ENCODE data around the gene DUOXA2.
"Not testable (repeated sequence)": the region's sequence is repeated elsewhere in the genome, so short reads cannot be mapped to it uniquely, and the experiment has no call there.

Gene DUOXA2

GRCh38 chr15:45095661-45096060 lies 18.5 kb upstream of the DUOXA2 start:
- DNase-seq (ENCODE audit: low read depth) = no peak

GRCh38 chr15:45097466-45097865 lies 16.7 kb upstream of the DUOXA2 start:
- DNase-seq (ENCODE audit: low read depth) = no peak

GRCh38 chr15:45099549-45100165 lies 14.5 kb upstream of the DUOXA2 start:
- DNase-seq (ENCODE audit: low read depth) = no peak

- DNase-seq (ENCODE audit: low read depth) = no peak
Observed at GRCh38 chr15:45100884-45101625, 13.1 kb upstream of the DUOXA2 start.

GRCh38 chr15:45101749-45102148 lies 12.4 kb upstream of the DUOXA2 start:
- DNase-seq (ENCODE audit: low read depth) = no peak

GRCh38 chr15:45102226-45102625 lies 11.9 kb upstream of the DUOXA2 start:
- no peak for DNase-seq (ENCODE audit: low read depth)

- not testable (repeated sequence) for DNase-seq (ENCODE audit: low read depth)
Observed at GRCh38 chr15:45104170-45104569, 10.0 kb upstream of the DUOXA2 start.

- no peak for DNase-seq (ENCODE audit: low read depth)
Observed at GRCh38 chr15:45105586-45105985, 8.5 kb upstream of the DUOXA2 start.

GRCh38 chr15:45106002-45106790 lies 7.9 kb upstream of the DUOXA2 start:
- no peak for DNase-seq (ENCODE audit: low read depth)

- no peak for DNase-seq (ENCODE audit: low read depth)
Observed at GRCh38 chr15:45107941-45108630, 6.0 kb upstream of the DUOXA2 start.

GRCh38 chr15:45110256-45110820 lies 3.8 kb upstream of the DUOXA2 start:
- no peak for DNase-seq (ENCODE audit: low read depth)

- DNase-seq (ENCODE audit: low read depth) = no peak
Observed at GRCh38 chr15:45111390-45112142, 2.6 kb upstream of the DUOXA2 start.

GRCh38 chr15:45112143-45112590 lies 2.0 kb upstream of the DUOXA2 start:
- DNase-seq (ENCODE audit: low read depth) = no peak

- DNase-seq (ENCODE audit: low read depth) = no peak
Observed at GRCh38 chr15:45112591-45113379, 1.3 kb upstream of the DUOXA2 start.

GRCh38 chr15:45113380-45113990 lies 641 bp upstream of the DUOXA2 start:
- no peak for DNase-seq (ENCODE audit: low read depth)

- DNase-seq (ENCODE audit: low read depth) = no peak
Observed at GRCh38 chr15:45114751-45115085, 592 bp downstream of the DUOXA2 start.

- DNase-seq (ENCODE audit: low read depth) = no peak
Observed at GRCh38 chr15:45115312-45115820, 1.2 kb downstream of the DUOXA2 start.

- no peak for DNase-seq (ENCODE audit: low read depth)
Observed at GRCh38 chr15:45116006-45116481, 1.9 kb downstream of the DUOXA2 start.

GRCh38 chr15:45116482-45117307 lies 2.6 kb downstream of the DUOXA2 start:
- no peak for DNase-seq (ENCODE audit: low read depth)
